Thyroid gland (tissue), 4 donors: ENCODE measurements around the gene HID1. TPM values are rescaled to one million over a fixed set of nuclear protein-coding genes. Genes with fewer than 3 reads are reported as not detected.

Source experiments
- DNase-seq, 2 donors: peaks; one replicate each; pipeline ENCODE4 v3.0.0-alpha.2; 2019
- H3K27ac ChIP-seq, 3 donors: fragments of 200-600 bp; sonication (generic); 1 replicate in 2 of 3; 2 replicates in 1 of 3; pipeline ENCODE4 v1.5.1; 2016 to 2019; ENCODE audit warnings: mild to moderate bottlenecking in 1 of 3, moderate library complexity in 1 of 3
- H3K27me3 ChIP-seq: fragments of 200-600 bp; sonication (generic); one replicate; pipeline ENCODE4 v1.5.1; 2019
- H3K36me3 ChIP-seq, 2 donors: fragments of 200-600 bp; sonication (generic); one replicate each; pipeline ENCODE4 v1.5.1; 2016 to 2019
- H3K4me1 ChIP-seq, 2 donors: fragments of 200-600 bp; sonication (generic); one replicate each; pipeline ENCODE4 v1.5.1; 2017 to 2019
- H3K4me3 ChIP-seq, 3 donors: fragments of 200-600 bp; sonication (generic); replicated peaks in 1 of 3; 1 replicate in 2 of 3; 2 replicates in 1 of 3; pipeline ENCODE4 v1.5.1; 2016; ENCODE audit warnings: mild to moderate bottlenecking in 1 of 3
- H3K9me3 ChIP-seq: fragments of 200-600 bp; sonication (generic); one replicate; pipeline ENCODE4 v1.5.1; 2017
- POLR2A ChIP-seq, 2 donors: fragments of 450-650 bp; IDR thresholded peaks; one replicate each; pipeline ENCODE4 v1.6.1; 2017; ENCODE audit warnings: antibody characterized with exemption in 2 of 2, mild to moderate bottlenecking in 2 of 2, moderate library complexity in 1 of 2
- WGBS, 2 donors: methylation state at CpG; one replicate each; pipeline ENCODE4 v1.1.5; 2017; 5-methylcytosine and 5-hydroxymethylcytosine counted together
- intact Hi-C: fragments of 100-400 bp; cut with DNase I; formaldehyde crosslinking; loops from one replicate; pipeline ENCODE4 v1.15.1; 2023
- total RNA-seq, 4 donors: library from RNA; depleted of rRNA; stranded (reverse); fragments of >200 nt; gene quantifications; one replicate each; pipeline ENCODE4 v1.2.3, GENCODE V29; 2016
- TF ChIP-seq, protein P1 (sequence below), 6 experiments: fragments of 200-600 bp in 3 of 6; fragments of 450-650 bp in 3 of 6; sonication (generic) in 3 of 6; IDR thresholded peaks; one replicate each; pipeline ENCODE4 v1.5.1; 2016 to 2019; ENCODE audit warnings: antibody characterized with exemption in 6 of 6, mild to moderate bottlenecking in 2 of 6, inconsistent platforms in 1 of 6, moderate library complexity in 1 of 6

HID1 gene
- total RNA-seq, 4 donors from 2014 or later = 19.4 to 27.4 (median 21.3) TPM

DNA sequence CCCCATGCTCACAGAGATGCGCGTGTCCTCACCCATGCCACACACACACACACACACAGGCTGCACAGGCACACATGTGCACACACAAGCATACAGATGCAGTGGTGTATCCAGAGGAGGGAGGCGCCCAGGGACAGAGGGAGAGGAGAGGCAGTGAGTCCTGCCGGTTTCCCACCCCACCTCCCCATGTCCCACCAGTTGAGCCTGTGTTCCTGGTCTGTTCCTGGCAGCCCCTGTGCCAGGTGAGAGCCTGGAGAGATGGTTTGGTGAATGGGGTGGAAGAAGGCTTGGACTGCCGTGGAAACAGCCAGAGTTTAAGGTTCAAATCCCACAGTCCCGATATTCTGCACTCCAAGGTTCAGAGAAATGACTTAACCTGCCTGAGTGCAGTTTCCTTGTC lies 68.9 kb downstream of the HID1 start:
- 74 to 78% methylated on average over 6 of the region's 6 CpGs for WGBS, 2 donors
- Histone ChIP-seq H3K27me3 (no peaks in the 10 kb centered on the region), H3K9me3 (no peaks in the 10 kb centered on the region), H3K27ac (no peak overlapping the region), H3K4me1 (no peaks in the 10 kb centered on the region), H3K36me3 (no peaks in the 10 kb centered on the region), H3K4me3 (no peak overlapping the region)
- no peak for DNase-seq
- intact Hi-C loops = no loop called here
- no peak for TF ChIP-seq POLR2A (IDR thresholded peaks at IDR 0.05)
- TF ChIP-seq, protein P1, sequence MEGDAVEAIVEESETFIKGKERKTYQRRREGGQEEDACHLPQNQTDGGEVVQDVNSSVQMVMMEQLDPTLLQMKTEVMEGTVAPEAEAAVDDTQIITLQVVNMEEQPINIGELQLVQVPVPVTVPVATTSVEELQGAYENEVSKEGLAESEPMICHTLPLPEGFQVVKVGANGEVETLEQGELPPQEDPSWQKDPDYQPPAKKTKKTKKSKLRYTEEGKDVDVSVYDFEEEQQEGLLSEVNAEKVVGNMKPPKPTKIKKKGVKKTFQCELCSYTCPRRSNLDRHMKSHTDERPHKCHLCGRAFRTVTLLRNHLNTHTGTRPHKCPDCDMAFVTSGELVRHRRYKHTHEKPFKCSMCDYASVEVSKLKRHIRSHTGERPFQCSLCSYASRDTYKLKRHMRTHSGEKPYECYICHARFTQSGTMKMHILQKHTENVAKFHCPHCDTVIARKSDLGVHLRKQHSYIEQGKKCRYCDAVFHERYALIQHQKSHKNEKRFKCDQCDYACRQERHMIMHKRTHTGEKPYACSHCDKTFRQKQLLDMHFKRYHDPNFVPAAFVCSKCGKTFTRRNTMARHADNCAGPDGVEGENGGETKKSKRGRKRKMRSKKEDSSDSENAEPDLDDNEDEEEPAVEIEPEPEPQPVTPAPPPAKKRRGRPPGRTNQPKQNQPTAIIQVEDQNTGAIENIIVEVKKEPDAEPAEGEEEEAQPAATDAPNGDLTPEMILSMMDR (IDR thresholded peaks at IDR 0.05) = no peak

DNA sequence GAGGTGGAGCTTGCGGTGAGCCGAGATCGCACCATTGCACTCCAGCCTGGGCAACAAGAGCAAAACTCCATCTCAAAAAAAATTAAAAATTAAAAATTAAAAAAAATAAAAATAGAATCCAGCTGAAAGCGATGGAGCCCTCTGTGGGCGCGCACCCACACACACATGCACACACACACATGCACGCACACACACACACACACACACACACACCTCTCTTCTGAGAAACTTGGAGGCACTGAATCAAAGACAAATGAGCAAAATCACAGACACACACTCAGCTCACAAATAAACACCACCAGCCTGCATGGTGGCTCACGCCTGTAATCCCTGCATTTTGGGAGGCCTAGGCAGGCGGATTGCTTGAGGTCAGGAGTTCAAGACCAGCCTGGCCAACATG lies 69.5 kb downstream of the HID1 start:
- no peak for TF ChIP-seq POLR2A (IDR thresholded peaks at IDR 0.05)
- TF ChIP-seq, protein P1 (IDR thresholded peaks at IDR 0.05) = no peak
- Histone ChIP-seq H3K36me3 (no peaks in the 10 kb centered on the region), H3K27me3 (no peaks in the 10 kb centered on the region), H3K27ac (no peak overlapping the region), H3K9me3 (no peaks in the 10 kb centered on the region), H3K4me3 (no peak overlapping the region), H3K4me1 (no peaks in the 10 kb centered on the region)
- intact Hi-C loops = no loop called here
- 83 to 86% methylated on average over 9 of the region's 9 CpGs for WGBS, 2 donors
- no peak for DNase-seq

DNA sequence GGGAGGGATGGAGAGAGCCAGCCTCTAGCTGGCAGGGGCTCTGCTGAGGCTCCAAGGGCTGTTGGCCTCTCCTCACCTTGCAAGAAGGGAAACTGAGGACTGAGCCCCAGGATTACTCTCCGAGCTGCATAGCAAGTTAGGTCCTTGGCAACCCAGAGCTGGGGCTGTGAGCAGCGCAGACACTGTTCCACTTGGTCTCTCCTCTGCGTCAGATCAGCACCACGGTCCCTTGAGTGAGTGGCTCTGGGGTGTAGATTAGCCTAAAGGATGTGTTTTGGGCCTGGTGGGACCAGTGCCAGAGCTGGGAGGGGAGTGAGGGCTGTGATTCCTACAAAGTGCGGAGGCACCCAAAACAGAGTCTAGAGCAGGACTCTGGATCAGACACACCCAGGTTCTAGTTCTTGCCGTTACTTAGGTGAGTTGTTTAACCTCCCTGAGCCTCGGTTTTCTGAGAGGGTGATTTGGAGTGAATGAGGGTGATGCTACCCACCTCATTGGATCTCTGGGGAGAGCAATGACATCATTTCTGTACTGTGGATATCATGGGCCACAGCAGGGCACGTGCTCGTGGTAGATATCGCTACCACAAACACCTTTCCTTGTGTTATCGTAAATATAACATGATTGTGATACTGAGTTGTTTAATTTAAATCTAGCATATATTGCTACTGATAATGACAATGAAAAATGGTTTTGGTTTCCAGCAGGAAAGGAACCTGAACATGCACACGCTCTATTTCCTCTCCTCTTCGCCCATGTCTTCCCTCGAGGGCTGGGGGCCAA lies 71.0 kb downstream of the HID1 start:
- WGBS, 2 donors = 76 to 77% methylated on average over 8 to 14 of the region's 14 CpGs
- no peak for DNase-seq
- no peak overlapping the region for H3K27ac ChIP-seq
- intact Hi-C loops = no loop called here
- no peaks in the 10 kb centered on the region for H3K9me3 ChIP-seq
- H3K27me3 ChIP-seq = no peaks in the 10 kb centered on the region
- TF ChIP-seq, protein P1 (IDR thresholded peaks at IDR 0.05) = no peak
- TF ChIP-seq POLR2A (IDR thresholded peaks at IDR 0.05) = no peak
- no peak overlapping the region for H3K4me3 ChIP-seq
- no peaks in the 10 kb centered on the region for H3K4me1 ChIP-seq
- H3K36me3 ChIP-seq = no peaks in the 10 kb centered on the region

Other genes with a start within 250 kb of the HID1 start
- 1 to 10 TPM in 1 of 4 donors, under 1 TPM in 3; 0.33 to 1.8 (median 0.39) TPM for gene RAB37, start 235.5 kb downstream of the HID1 start, total RNA-seq
- 10 to 100 TPM; 21.9 to 63.4 (median 43.8) TPM for gene NHERF1, start 224.1 kb downstream of the HID1 start, total RNA-seq
- gene NAT9, start 196.4 kb downstream of the HID1 start, total RNA-seq = 10 to 100 TPM; 33.1 to 46.5 (median 41.4) TPM
- 100 to 1,000 TPM in 2 of 4 donors, 10 to 100 TPM in 2; 63.4 to 120 (median 94.0) TPM for gene GRIN2C, start 112.9 kb downstream of the HID1 start, total RNA-seq
- 10 to 100 TPM in 2 of 4 donors, 1 to 10 TPM in 2; 5.9 to 18.6 (median 10.2) TPM for gene FDXR, start 99.8 kb downstream of the HID1 start, total RNA-seq
- not detected for gene FADS6, start 79.1 kb downstream of the HID1 start, total RNA-seq
- gene USH1G, start 49.5 kb downstream of the HID1 start, total RNA-seq = not detected
- not detected for gene OTOP2, start 48.5 kb downstream of the HID1 start, total RNA-seq
- gene OTOP3, start 36.9 kb downstream of the HID1 start, total RNA-seq = not detected
- gene CDR2L, start 14.9 kb upstream of the HID1 start, total RNA-seq = 1 to 10 TPM; 2.6 to 9.8 (median 4.2) TPM
- gene MRPL58, start 39.9 kb upstream of the HID1 start, total RNA-seq = 10 to 100 TPM; 37.8 to 55.1 (median 49.7) TPM
- gene ATP5PD, start 74.2 kb upstream of the HID1 start, total RNA-seq = 100 to 1,000 TPM; 172 to 408 (median 330) TPM
- 10 to 100 TPM; 33.6 to 48.6 (median 41.7) TPM for gene KCTD2, start 74.5 kb upstream of the HID1 start, total RNA-seq
- 10 to 100 TPM; 24.1 to 40.3 (median 27.6) TPM for gene SLC16A5, start 115.2 kb upstream of the HID1 start, total RNA-seq
- 10 to 100 TPM in 2 of 4 donors, 1 to 10 TPM in 2; 8.7 to 13.1 (median 10.5) TPM for gene ARMC7, start 137.2 kb upstream of the HID1 start, total RNA-seq
- gene NT5C, start 159.0 kb upstream of the HID1 start, total RNA-seq = 100 to 1,000 TPM in 3 of 4 donors, 10 to 100 TPM in 1; 84.7 to 203 (median 107) TPM
- 10 to 100 TPM; 15.1 to 23.4 (median 17.7) TPM for gene JPT1, start 181.8 kb upstream of the HID1 start, total RNA-seq
- 100 to 1,000 TPM in 1 of 4 donors, 10 to 100 TPM in 3; 61.9 to 100 (median 82.1) TPM for gene SUMO2, start 210.2 kb upstream of the HID1 start, total RNA-seq
- 10 to 100 TPM; 24.7 to 31.7 (median 27.1) TPM for gene NUP85, start 232.9 kb upstream of the HID1 start, total RNA-seq